GM18519 (cell line): ENCODE measurements around the gene ART1.
"Not testable (repeated sequence)": the region's sequence is repeated elsewhere in the genome, so short reads cannot be mapped to it uniquely, and the experiment has no call there.

Source experiments
- ATAC-seq: cut with Tn5 transposase; IDR thresholded peaks from one replicate; pipeline ENCODE4 v1.9.1; 2021; ENCODE audit warnings: mild to moderate bottlenecking, moderate library complexity; ENCODE audit not compliant: unreplicated experiment, low FRiP score

Gene ART1

GRCh38 chr11:3631331-3631730 lies 13.6 kb upstream of the ART1 start:
- ATAC-seq: no peak

DNA sequence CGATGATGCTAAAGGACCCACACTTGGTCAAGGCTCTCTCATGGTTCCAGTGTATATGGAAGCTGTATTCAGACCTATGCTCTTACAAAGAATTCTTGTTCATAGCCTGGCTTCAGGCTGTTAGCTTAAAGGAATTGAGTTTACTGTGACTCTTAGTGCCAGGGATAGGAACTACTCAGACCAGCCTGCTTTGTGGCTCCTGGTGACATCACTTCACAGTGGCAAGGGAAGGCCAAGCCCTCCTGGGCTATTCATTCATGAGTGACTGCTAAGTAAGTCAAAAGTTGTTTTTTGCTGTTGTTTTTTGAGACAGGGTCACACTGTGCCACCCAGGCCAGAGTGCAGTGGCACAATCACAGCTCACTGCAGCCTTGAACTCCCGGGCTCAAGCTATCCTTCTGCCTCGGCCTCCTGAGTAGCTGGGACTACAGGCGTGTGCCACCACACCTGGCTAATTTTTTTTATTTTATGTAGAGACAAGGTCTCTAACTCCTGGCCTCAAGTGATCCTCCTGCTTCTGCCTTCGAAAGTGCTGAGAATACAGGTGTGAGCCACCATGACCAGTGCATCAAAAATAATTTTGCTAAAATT lies 12.8 kb upstream of the ART1 start:
- ATAC-seq: no peak

DNA sequence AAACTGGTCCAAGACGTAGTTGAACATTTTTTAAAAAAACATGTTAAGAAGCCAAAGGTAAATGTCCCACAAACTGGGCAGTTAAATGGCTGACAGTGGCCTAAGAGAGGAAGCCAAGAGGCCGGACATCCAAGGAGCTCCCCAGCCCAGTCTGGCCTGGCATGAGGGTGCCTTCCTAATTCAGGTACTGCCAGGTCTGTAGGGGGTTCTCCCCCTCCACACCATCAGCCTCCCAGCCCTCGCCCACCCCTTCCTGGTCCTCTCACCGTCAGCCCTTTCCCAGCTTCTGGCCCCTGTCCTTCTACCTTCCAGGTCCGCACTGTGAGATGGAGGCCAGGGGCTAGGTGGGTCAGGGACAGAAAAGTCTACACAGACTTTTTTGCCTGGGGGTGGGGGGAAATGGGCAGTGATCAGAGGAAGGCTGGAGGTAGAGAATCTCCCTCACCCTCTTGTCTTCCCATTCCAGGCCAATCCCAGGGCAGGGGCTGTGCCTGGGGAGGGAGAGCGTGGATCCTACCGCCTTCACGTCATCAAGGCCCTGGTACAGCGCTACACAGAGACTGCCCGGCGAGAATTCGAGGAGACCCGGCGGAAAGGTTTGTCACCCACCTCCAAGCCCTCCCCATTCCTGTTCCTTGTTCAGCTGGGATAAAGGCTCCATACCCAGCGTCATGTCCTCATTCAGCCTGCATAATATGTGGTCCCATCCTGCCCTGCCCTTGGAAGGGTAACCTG lies 9.1 kb upstream of the ART1 start:
- no peak for ATAC-seq

- no peak for ATAC-seq
These were observed 7.7 kb upstream of the ART1 start for GRCh38 chr11:3637201-3637600.

- no peak for ATAC-seq
These were observed 6.4 kb upstream of the ART1 start for GRCh38 chr11:3638513-3638912.

GRCh38 chr11:3639841-3640240 lies 5.1 kb upstream of the ART1 start:
- ATAC-seq: no peak

DNA sequence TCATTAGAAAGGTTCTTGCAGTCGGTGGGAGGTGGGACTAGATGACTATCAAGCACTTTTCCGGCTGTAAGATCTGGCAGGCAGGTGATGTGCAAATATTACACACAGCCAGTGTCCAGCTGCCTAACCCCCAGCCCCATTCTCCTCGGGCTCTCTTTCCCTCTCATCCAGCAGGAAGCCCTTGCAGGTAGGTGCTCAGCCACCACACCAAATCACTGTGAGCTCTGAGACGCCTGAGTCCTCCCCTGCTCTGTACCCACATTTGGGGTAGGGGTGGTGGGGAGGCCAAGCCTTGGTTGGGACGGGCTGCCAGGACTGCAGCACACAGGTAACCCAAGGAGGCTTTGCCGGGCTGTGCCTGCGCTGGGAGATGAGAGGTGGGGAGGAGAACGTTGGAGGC lies 3.7 kb upstream of the ART1 start:
- ATAC-seq: no peak

GRCh38 chr11:3641701-3642070 lies 3.2 kb upstream of the ART1 start, which contains the start of gene ART5:
Gene ART5, minus strand, starts transcription at chr11:3641992. Its CDS starts 130 bp downstream, at chr11:3641862.
- no peak for ATAC-seq

DNA sequence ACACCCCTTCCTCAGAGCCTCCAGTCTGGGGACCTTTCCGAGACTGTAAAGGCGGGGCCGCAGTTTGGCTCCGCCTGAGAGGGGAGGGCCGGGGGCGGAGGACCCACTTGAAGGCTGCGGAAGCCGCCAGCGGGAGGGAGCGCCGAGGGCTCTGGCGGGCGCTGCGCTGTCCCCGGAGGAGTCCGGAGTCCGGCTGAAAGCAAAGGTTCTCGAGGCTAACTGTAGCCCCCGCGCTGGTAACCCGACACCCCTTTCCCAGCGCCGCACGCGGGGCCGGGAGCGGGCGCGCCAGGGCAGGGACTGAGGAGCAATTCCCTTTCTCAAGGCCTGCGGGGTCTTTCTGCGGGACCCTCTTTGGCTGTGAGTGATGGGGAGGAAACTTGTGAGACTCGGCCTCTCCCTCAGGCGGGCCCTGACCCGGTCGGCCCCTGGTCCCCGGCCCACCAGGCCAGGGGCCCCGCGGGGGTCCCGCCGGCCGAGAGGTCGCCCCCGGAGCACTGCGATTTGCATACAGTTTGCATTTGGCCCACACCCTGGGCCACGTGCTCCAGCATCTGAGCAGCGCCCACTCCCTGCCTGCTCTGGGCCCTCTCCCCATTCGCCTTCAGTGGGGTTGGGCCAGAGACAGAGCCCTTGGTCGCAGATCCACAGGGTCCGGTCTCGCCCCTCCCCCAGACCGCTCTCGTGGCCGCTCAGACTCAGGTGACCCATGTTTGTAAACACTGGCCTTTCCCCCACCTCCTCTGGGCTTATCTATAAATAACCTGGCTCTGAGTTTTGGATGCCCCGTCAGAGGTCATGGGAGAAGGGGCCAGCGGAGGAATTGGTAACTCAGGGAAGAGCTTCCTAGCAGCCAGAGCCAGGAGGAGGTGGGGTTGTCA lies 2.6 kb upstream of the ART1 start:
- no peak for ATAC-seq

DNA sequence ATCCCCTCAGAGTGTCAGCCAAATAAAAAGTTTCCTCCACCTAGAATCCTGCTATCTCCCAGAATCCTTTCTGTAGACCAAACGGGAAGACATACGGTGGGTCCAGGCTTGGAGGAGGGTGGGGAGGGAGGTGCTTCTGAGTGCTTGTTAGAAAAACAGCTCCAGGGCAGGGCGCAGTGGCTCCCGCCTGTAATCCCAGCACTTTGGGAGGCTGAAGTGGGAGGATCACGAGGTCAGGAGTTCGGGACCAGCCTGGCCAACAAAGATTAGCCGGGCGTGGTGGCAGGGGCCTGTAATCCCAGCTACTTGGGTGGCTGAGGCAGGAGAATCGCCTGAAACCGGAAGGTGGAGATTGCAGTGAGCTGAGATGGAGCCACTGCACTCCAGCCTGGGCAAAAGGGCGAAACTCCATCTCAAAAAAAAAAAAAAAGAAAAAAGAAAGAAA lies 1.8 kb upstream of the ART1 start:
- not testable (repeated sequence) for ATAC-seq

DNA sequence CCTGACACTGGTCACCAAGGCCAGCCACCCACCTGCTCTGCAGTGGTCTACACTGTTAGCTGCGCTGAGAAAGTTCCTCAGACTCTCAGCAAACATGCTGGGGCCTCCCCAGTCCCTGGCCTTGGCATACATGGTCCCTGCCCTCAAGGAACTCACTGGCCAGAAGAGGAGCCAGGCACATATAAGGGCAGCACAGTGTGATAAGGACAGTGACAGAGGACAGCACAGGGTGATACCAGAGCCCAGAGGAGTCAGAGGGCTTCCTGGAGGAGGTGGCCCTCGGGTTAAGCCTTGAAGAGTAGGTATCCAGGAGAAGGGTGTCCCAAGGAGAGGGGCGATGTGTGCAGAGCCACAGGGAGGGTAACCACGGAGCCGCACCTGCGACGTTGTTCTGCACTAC lies 624 bp downstream of the ART1 start:
- no peak for ATAC-seq

- not testable (repeated sequence) for ATAC-seq
These were observed 3.9 kb downstream of the ART1 start for GRCh38 chr11:3648843-3649242.

DNA sequence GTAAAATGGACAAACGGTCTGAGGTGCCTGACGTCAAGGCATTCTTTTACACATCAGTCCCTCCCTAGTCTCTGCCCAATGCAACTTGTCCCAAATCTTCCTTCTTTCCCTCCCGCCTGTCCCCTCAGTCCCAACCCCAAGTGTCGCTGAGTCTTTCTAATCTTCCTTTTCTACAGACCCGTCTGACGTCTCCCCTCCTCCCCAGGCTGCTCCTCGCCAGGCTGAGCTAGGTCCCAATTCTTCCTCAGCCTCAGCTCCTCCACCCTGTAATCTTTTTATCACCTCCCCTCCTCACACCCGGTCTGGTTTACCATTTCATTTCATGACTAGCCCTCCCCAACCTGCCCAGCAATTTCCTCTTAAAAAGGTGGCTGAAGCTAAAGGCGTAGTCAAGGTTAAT lies 4.4 kb downstream of the ART1 start:
- ATAC-seq: not testable (repeated sequence)

DNA sequence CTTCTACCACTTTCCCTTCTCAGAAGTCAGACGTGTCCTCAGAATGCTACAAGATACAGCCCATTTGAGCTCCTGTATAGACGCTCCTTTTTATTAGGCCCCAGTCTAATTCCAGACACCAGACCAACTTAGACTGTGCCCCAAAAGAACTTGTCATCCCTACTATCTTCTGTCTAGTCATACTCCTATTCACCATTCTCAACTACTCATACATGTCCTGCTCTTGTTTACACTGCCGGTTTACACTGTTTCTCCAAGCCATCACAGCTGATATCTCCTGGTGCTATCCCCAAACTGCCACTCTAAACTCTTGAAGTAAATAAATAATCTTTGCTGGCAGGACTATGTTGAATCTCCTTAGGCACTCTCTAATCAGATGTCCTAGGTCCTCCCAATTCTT lies 7.6 kb downstream of the ART1 start:
- not testable (repeated sequence) for ATAC-seq

DNA sequence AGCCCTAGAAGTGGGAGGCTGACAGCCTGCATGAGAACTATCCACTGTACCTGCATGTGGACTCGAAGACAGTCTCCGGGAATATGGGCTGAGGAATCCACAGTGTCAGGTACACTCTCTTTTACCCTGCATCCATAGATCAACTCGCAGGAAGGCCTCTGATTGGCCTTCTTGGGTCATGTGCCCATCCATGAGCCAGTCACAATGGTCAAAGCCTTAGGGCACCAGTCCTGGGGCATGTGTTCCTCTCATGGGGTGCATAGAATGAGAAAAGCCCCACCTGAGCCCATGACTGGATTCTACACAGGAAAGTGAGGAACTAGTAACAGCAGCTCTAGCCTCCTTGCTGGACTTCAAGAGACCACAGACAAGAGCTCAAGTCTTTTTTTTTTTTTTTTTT lies 10.6 kb downstream of the ART1 start:
- no peak for ATAC-seq

DNA sequence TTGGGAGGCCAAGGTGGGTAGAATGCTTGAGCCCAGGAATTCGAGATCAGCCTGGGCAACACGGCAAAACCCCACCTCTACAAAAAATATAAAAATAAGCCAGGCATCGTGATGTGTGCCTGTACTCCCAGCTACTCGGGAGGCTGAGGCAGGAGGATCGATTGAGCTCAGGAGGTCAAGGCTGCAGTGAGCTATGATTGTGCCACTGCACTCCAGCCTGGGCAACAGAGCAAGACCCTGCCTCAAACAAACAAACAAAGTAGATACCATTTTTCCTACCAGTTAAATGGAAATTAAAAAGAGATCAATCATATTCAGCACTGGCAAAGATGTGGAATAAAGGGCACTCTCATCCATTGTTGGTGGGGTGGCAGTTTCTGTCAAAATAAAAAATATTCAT lies 12.4 kb downstream of the ART1 start:
- not testable (repeated sequence) for ATAC-seq

DNA sequence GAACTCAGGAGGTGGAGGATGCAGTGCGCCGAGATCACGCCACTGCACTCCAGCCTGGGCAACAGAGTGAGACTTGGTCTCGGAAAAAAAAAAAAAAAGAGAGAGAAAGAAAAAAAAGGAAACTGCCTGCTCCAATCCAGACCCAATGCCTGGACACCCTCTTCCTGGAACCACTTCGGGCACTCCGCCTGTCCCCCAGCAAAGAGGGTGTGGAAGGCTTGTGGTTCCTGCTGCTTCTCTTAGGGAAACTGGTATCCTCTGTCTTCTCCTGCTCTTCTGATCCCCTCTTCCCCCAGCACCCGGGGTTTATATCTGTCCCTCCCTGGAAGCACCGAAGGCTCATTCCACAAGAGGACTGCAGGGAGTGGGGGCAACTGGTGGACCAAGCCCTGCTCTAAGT lies 13.3 kb downstream of the ART1 start:
- ATAC-seq: no peak

DNA sequence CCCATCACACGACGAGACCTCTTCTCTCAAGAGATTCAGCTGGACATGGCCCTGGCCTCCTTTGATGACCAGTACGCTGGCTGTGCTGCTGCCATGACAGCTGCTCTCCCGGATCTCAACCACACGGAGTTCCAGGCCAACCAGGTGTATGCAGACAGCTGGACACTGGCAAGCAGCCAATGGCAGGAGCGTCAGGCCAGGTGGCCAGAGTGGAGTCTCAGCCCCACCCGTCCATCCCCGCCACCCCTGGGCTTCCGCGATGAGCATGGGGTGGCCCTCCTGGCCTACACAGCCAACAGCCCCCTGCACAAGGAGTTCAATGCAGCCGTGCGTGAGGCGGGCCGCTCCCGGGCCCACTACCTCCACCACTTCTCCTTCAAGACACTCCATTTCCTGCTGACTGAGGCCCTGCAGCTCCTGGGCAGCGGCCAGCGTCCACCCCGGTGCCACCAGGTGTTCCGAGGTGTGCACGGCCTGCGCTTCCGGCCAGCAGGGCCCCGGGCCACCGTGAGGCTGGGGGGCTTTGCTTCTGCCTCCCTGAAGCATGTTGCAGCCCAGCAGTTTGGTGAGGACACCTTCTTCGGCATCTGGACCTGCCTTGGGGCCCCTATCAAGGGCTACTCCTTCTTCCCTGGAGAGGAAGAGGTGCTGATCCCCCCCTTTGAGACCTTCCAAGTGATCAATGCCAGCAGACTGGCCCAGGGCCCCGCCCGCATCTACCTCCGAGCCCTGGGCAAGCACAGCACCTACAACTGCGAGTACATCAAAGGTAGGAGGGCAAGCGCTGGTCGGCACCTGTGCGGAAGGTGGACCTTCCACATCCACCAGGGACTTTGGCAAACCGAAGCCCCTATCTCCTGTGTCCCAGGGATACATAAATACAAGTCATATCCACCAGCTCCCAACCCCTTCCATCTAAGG lies 14.9 kb downstream of the ART1 start:
- ATAC-seq: no peak

DNA sequence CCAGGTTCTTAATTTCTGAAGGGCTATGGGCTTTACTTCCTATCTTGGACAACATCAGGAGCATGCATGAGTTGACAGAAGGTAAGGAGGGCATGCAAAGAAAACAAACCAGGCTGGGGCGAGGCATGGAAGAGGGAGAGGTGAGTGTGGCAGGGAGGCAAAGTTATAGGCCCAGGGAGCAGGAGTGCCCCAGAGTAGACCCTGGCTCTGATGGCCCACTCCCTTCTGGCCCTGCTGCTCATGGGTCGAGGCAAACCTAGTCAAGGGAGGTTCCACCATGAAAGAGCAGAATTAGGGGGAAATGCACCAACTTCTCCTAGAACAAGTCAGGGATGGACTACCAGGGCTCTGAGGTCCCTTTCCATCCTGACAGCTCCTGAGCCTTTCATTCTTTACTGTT lies 16.0 kb downstream of the ART1 start:
- ATAC-seq: no peak

DNA sequence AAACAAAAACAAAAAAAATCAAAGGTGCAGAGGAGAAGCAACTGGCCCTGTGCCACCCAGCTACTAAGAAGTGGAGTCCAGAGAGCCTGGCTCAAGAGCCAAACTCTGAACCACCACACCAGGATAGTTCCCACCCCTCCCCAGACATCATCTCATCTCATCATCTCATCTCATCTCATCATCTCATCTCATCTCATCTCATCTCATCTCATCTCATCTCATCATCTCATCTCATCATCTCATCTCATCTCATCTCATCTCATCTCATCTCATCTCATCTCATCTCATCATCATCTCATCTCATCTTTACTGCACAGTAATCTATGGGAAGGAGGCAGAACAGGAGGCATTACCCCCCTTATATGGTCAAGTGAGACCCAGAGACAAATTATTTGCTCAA lies 17.9 kb downstream of the ART1 start:
- no peak for ATAC-seq
